ENCODE data around the gene EMP1. TPM values are rescaled to one million over a fixed set of nuclear protein-coding genes. Genes with fewer than 3 reads are reported as not detected.
"Not testable (repeated sequence)": the region's sequence is repeated elsewhere in the genome, so short reads cannot be mapped to it uniquely, and the experiment has no call there.

Gene EMP1
- total RNA-seq, 1 experiment from 2014 or later: 250 TPM

GRCh38 chr12:13257356-13257875 is 60.9 kb downstream of the EMP1 start:
- DNase-seq (ENCODE audit: low read depth): peak; percentile 30

- no peak for DNase-seq (ENCODE audit: low read depth)
These were observed 61.7 kb downstream of the EMP1 start for GRCh38 chr12:13258197-13258596.

GRCh38 chr12:13258717-13259119 is 62.2 kb downstream of the EMP1 start:
- DNase-seq (ENCODE audit: low read depth): no peak

- DNase-seq (ENCODE audit: low read depth): not testable (repeated sequence)
These were observed 63.1 kb downstream of the EMP1 start for GRCh38 chr12:13259625-13260024.

GRCh38 chr12:13267826-13268225 is 71.3 kb downstream of the EMP1 start:
- not testable (repeated sequence) for DNase-seq (ENCODE audit: low read depth)

- DNase-seq (ENCODE audit: low read depth): no peak
These were observed 72.1 kb downstream of the EMP1 start for GRCh38 chr12:13268581-13268980.

Other genes starting within 250 kb of the EMP1 start
- not detected in 2 replicates for gene GPRC5D, start 244.6 kb upstream of the EMP1 start, total RNA-seq (2014; rRNA removed; shearing (Covaris generic))
- gene HEBP1, start 196.5 kb upstream of the EMP1 start, total RNA-seq (2014; rRNA removed; shearing (Covaris generic)): 0.83 and 6.1 TPM in 2 replicates
- gene FAM234B, start 152.3 kb upstream of the EMP1 start, total RNA-seq (2014; rRNA removed; shearing (Covaris generic)): 5.5 and 12.4 TPM in 2 replicates
- 0.06 TPM in 1 of 2 replicates, not detected in the other for gene GSG1, start 93.1 kb upstream of the EMP1 start, total RNA-seq (2014; rRNA removed; shearing (Covaris generic))

Measured in Daoy (cell line).